Measurements from ENCODE around the gene TINAGL1. TPM values are rescaled to one million over a fixed set of nuclear protein-coding genes. Genes with fewer than 3 reads are reported as not detected.

Gene TINAGL1
- total and polyA plus RNA-seq, 2 experiments from 2014 or later, result 46.2 to 64.4 TPM

DNA sequence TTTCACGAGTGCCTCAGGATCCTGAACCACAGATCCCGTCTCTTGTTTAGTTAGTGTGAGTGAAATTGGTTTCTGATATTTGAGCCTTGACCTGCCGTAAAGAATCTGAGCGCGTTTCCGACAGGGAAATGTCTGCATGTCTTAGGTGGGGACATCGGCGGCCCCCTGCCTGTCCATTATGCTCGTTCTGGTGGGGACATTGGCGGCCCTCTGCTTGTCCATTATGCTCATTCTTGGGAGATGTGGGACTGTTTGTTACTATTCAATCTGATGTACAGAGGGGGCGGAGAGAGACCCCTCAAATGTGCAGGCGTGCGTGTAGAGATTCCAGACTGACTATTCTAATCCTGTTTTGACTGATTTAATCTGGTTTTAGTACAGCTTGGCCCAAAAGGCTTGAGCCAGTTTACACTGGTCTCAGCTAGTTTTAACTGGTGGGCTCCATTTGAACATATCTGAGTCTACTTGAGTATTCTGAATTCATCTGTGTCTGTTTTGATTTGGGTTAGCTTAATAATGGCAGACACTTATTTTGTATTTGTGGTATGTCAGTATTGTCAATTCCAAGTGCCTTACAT is 6.6 kb upstream of the TINAGL1 start:
- Histone ChIP-seq H3K4me1 (ENCODE audit: insufficient read depth) (peaks cover 18% of the 10 kb centered on the region), H3K27me3 (no peaks in the 10 kb centered on the region), H3K9me2 (replicated peaks; ENCODE audit: insufficient read depth) (no peaks in the 10 kb centered on the region), H2AFZ (no peak overlapping the region), H3K9me3 (ENCODE audit: low read depth) (no peaks in the 10 kb centered on the region), H3K4me2 (no peak overlapping the region), H4K20me1 (ENCODE audit: insufficient read depth, poor library complexity, severe bottlenecking) (no peaks in the 10 kb centered on the region), H3K79me2 (no peaks in the 10 kb centered on the region), H3K4me3 (no peak overlapping the region), H3K36me3 (replicated peaks; ENCODE audit: insufficient read depth, low read depth) (no peaks in the 10 kb centered on the region), H3K27ac (no peak overlapping the region)
- no peak for DNase-seq (ENCODE audit: low spot score)
- TF ChIP-seq CTCF (IDR thresholded peaks at IDR 0.05; ENCODE audit: poor library complexity) (no peak), EZH2 (IDR thresholded peaks at IDR 0.05; ENCODE audit: borderline replicate concordance) (no peak), EZH2phosphoT487 (IDR thresholded peaks at IDR 0.05; ENCODE audit: low read depth, severe bottlenecking, unreplicated experiment) (no peak)
- 70% methylated on average over 13 of the region's 13 CpGs for WGBS (ENCODE audit: low lambda C conversion rate, missing lambda C conversion rate)

- no peak for DNase-seq (ENCODE audit: low spot score)
- no peak for TF ChIP-seq EZH2 (IDR thresholded peaks at IDR 0.05; ENCODE audit: borderline replicate concordance)
- TF ChIP-seq CTCF (IDR thresholded peaks at IDR 0.05; ENCODE audit: poor library complexity), result no peak
- TF ChIP-seq EZH2phosphoT487 (IDR thresholded peaks at IDR 0.05; ENCODE audit: low read depth, severe bottlenecking, unreplicated experiment), result no peak
- no peak overlapping the region for H3K4me2 ChIP-seq
- no peaks in the 10 kb centered on the region for H3K27me3 ChIP-seq
- H3K27ac ChIP-seq, result no peak overlapping the region
- no peaks in the 10 kb centered on the region for H4K20me1 ChIP-seq (ENCODE audit: insufficient read depth, poor library complexity, severe bottlenecking)
- WGBS (ENCODE audit: low lambda C conversion rate, missing lambda C conversion rate), result 93% methylated on average over 11 of the region's 11 CpGs
- H2AFZ ChIP-seq, result no peak overlapping the region
- no peaks in the 10 kb centered on the region for H3K9me2 ChIP-seq (replicated peaks; ENCODE audit: insufficient read depth)
- no peaks in the 10 kb centered on the region for H3K79me2 ChIP-seq
- no peaks in the 10 kb centered on the region for H3K9me3 ChIP-seq (ENCODE audit: low read depth)
- H3K36me3 ChIP-seq (replicated peaks; ENCODE audit: insufficient read depth, low read depth), result no peaks in the 10 kb centered on the region
- H3K4me1 ChIP-seq (ENCODE audit: insufficient read depth), result peaks cover 24% of the 10 kb centered on the region
- no peak overlapping the region for H3K4me3 ChIP-seq
These were observed 6.1 kb upstream of the TINAGL1 start for GRCh38 chr1:31570228-31570627.

GRCh38 chr1:31570906-31571305 is 5.4 kb upstream of the TINAGL1 start:
- H3K4me3 ChIP-seq, result no peak overlapping the region
- no peak overlapping the region for H3K4me2 ChIP-seq
- H3K27ac ChIP-seq, result no peak overlapping the region
- H3K79me2 ChIP-seq, result no peaks in the 10 kb centered on the region
- no peak overlapping the region for H2AFZ ChIP-seq
- H3K27me3 ChIP-seq, result no peaks in the 10 kb centered on the region
- WGBS (ENCODE audit: low lambda C conversion rate, missing lambda C conversion rate), result 83% methylated on average over 1 of the region's 1 CpG
- H3K4me1 ChIP-seq (ENCODE audit: insufficient read depth), result peaks cover 31% of the 10 kb centered on the region
- H3K9me3 ChIP-seq (ENCODE audit: low read depth), result no peaks in the 10 kb centered on the region
- H4K20me1 ChIP-seq (ENCODE audit: insufficient read depth, poor library complexity, severe bottlenecking), result no peaks in the 10 kb centered on the region
- H3K36me3 ChIP-seq (replicated peaks; ENCODE audit: insufficient read depth, low read depth), result no peaks in the 10 kb centered on the region
- no peak for TF ChIP-seq CTCF (IDR thresholded peaks at IDR 0.05; ENCODE audit: poor library complexity)
- no peak for TF ChIP-seq EZH2phosphoT487 (IDR thresholded peaks at IDR 0.05; ENCODE audit: low read depth, severe bottlenecking, unreplicated experiment)
- TF ChIP-seq EZH2 (IDR thresholded peaks at IDR 0.05; ENCODE audit: borderline replicate concordance), result no peak
- DNase-seq (ENCODE audit: low spot score), result no peak
- H3K9me2 ChIP-seq (replicated peaks; ENCODE audit: insufficient read depth), result no peaks in the 10 kb centered on the region
